Stimulated activated CD4-positive, alpha-beta T cell treated with anti-CD3 and anti-CD28 coated beads, TNF-alpha, amount 100 ng/mL, for 24 hours (primary cell): Measurements from ENCODE around the gene KCNQ1OT1.

Experiments
- DNase-seq, 3 experiments: peaks; one replicate each; pipeline ENCODE4 v3.0.0-alpha.2; 2020; ENCODE audit warnings: low read depth in 3 of 3

KCNQ1OT1 gene

GRCh38 chr11:2737226-2737590, 37.4 kb upstream of the KCNQ1OT1 start:
- no peak for DNase-seq

- no peak for DNase-seq
These were observed 36.9 kb upstream of the KCNQ1OT1 start for GRCh38 chr11:2736577-2737225.

GRCh38 chr11:2735053-2735589, 35.3 kb upstream of the KCNQ1OT1 start:
- DNase-seq, result no peak

- DNase-seq, result no peak
These were observed 34.6 kb upstream of the KCNQ1OT1 start for GRCh38 chr11:2734181-2735052.

GRCh38 chr11:2732940-2733628, 33.3 kb upstream of the KCNQ1OT1 start:
- DNase-seq, result no peak

- no peak for DNase-seq
These were observed 32.6 kb upstream of the KCNQ1OT1 start for GRCh38 chr11:2732261-2732939.

GRCh38 chr11:2731130-2732125, 31.6 kb upstream of the KCNQ1OT1 start:
- DNase-seq, result no peak

- DNase-seq, result no peak
These were observed 30.7 kb upstream of the KCNQ1OT1 start for GRCh38 chr11:2730272-2731129.

GRCh38 chr11:2729841-2730240, 30.0 kb upstream of the KCNQ1OT1 start:
- DNase-seq, result no peak

- DNase-seq, result no peak
These were observed 29.0 kb upstream of the KCNQ1OT1 start for GRCh38 chr11:2728663-2729332.

GRCh38 chr11:2728128-2728662, 28.4 kb upstream of the KCNQ1OT1 start:
- no peak for DNase-seq

GRCh38 chr11:2726964-2727363, 27.2 kb upstream of the KCNQ1OT1 start:
- DNase-seq, result no peak

- no peak for DNase-seq
These were observed 25.8 kb upstream of the KCNQ1OT1 start for GRCh38 chr11:2725368-2726300.

GRCh38 chr11:2724653-2725367, 25.0 kb upstream of the KCNQ1OT1 start:
- no peak for DNase-seq

- DNase-seq, result no peak
These were observed 24.3 kb upstream of the KCNQ1OT1 start for GRCh38 chr11:2724104-2724503.

GRCh38 chr11:2722955-2723354, 23.2 kb upstream of the KCNQ1OT1 start:
- DNase-seq, result no peak
